Medulla oblongata (tissue), 1 donor: ENCODE results near the gene SYNPO2.
"Not testable (repeated sequence)": the region's sequence is repeated elsewhere in the genome, so short reads cannot be mapped to it uniquely, and the experiment has no call there.

ENCODE experiments used
- DNase-seq: peaks from one replicate; pipeline ENCODE4 v3.0.0-alpha.2; 2015; ENCODE audit errors: extremely low spot score

SYNPO2 gene

DNA sequence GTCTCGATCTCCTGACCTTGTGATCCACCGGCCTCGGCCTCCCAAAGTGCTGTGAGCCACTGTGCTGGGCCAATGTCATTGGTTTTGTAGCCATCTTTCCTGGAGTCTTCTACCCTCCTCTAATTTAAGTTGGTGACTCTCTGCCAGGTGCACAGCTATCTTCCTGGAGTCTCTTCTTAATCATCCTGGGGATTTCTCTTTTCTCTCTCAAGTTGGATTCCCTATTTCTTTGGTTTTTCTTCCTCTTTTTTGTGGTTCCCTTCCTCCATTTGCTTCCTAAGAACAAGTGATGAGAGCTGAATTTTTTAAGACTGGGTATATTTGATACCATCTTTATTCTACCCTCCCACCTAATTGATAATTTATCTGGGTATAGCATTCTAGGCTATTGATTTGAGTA is 113.8 kb downstream of the SYNPO2 start:
- no peak for DNase-seq

GRCh38 chr4:119003001-119003400 is 114.3 kb downstream of the SYNPO2 start:
- DNase-seq = not testable (repeated sequence)

- DNase-seq = no peak
Measured at GRCh38 chr4:119005928-119006460, 117.3 kb downstream of the SYNPO2 start.

- no peak for DNase-seq
Measured at GRCh38 chr4:119008761-119009160, 120.1 kb downstream of the SYNPO2 start.

DNA sequence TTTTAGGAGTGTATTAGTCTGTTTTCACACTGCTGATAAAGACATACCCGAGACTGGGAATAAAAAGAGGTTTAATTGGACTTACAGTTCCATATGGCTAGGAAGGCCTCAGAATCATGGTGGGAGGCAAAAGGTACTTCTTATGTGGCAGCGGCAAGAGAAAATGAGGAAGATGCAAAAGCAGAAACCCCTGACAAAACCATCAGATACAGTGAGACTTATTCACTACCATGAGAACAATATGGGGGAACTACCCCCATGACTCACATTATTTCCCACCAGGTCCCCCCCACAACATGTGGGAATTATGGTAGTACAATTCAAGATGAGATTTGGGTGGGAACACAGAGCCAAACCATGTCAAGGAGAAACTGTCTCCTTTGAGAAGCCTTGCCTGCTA is 121.6 kb downstream of the SYNPO2 start:
- not testable (repeated sequence) for DNase-seq

DNA sequence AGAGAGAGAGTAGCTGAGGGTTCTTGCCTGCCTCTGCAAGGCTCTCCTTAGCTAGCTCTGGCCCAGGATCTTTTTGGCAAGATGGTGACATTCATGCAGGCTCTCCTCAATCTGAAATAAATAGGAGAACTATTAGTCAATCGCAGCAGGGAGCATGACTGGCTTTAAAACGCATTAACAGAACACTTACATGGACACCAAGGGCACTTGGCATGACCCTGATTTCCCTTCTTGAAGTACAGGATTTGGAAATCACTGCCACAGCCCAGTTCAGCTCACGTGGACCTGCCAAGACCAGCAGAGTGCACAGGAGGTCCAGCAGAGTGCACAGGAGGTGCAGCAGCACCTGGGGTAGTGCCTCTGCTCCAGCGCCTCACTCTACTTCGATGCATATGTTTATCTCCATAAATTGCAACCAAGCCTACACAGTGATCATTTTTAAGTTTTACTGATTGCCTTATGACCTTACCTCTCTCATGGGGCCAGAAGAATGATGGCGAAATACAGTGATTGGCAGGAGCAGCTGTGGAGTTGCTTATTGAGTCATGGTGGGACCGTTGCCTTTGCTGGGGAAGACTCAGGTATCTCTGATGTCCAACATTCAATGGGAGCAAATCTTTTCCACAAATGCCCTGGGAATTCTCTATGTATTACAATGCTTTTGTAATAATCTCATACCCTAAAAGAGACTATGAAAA is 122.4 kb downstream of the SYNPO2 start:
- no peak for DNase-seq

DNA sequence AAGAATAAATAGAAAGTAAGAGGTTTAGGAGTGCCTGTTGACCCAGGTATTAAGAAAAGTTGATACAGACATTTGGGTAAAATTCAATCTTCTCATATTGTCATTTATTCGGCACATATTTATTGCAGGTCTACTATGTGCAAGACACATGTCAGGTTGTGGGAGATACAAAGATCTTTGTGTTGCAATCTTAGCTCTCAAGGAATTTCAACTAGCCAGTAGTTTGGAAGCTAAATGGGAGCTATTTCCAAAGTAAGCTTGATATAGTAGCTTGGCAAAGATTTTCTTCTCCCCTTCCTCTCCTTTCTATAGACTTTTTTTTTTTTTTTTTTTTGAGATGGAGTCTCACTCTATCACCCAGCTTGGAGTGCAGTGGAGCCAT is 122.9 kb downstream of the SYNPO2 start:
- DNase-seq = no peak

DNA sequence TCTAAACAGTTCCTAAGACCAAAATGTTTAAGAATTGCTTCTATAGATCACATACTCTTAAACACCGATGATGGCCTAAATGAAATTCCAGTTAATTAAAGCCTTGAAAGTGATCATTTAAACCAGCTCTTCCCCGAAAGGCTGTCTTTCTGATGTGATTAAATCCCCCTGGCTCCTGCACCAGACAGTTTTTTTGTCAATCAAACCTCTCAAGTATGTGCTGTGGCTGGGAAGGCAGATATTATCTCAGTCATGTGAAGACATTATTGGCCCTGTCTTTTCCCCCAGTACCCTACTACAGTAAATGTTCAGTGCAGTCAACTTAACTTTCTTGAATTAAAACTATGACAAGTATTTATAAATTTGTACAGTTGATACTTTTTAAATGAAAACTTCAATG is 126.0 kb downstream of the SYNPO2 start:
- no peak for DNase-seq

DNA sequence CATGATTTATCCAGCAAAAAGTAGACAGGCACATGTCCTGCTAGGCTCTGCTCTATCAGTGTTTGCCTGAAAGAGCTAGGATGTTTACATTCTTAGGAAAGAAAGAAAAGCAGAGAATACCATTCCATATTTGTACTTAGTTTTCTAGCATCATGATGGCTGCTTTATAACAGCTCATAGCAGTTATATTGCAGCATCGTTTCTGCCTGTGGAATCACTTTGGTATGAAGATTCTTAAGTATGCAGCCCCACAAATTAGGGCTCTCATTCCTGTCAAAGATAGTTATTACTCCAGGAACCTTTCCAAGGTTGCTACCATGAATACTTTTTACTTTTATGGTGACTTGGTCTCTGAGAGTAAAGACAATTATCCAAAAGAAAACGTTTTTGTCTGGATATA is 128.0 kb downstream of the SYNPO2 start:
- no peak for DNase-seq

GRCh38 chr4:119017636-119018035 is 129.0 kb downstream of the SYNPO2 start:
- no peak for DNase-seq

- no peak for DNase-seq
Measured at GRCh38 chr4:119020158-119020557, 131.5 kb downstream of the SYNPO2 start.

GRCh38 chr4:119022520-119022919 is 133.9 kb downstream of the SYNPO2 start:
- DNase-seq = not testable (repeated sequence)

- DNase-seq = no peak
Measured at GRCh38 chr4:119024102-119024501, 135.4 kb downstream of the SYNPO2 start.

- no peak for DNase-seq
Measured at GRCh38 chr4:119025420-119025819, 136.8 kb downstream of the SYNPO2 start.

DNA sequence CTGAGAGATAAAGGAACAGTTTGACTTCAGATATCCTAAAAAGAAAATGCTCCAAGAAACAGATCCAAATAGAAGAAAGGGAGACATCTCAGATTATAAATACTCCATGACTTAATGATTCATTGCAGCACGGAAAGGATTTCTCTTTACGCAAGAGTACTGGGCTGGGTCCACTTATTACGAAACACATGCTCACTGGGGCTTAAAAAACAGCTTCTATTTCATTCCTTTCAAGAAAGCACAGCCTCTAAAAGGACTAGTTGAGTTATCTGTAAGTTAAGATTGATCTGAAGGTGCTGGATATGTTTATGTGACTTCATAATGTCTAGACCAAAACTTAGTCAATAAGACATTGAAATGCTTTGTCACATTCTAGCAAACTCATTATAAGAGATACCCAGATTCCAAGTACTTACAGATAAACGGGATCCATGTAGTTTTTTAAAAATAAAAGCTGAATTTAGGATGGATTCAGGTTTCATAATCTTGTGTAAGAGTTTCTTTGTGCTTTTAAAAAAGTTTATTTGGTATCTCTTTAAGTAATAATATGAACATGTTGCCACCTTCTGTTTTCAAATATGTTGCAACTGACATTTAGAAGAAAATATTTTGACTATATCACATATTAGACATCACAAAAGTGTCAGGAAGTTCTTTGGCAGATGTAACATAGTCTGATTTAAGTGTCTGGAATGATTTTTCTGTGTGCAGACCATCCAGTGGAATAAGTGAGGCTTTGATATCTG is 137.4 kb downstream of the SYNPO2 start:
- no peak for DNase-seq

GRCh38 chr4:119026662-119027444 is 138.2 kb downstream of the SYNPO2 start:
- no peak for DNase-seq

GRCh38 chr4:119027811-119028210 is 139.2 kb downstream of the SYNPO2 start:
- DNase-seq = no peak

GRCh38 chr4:119028296-119028695 is 139.6 kb downstream of the SYNPO2 start:
- DNase-seq = no peak

- no peak for DNase-seq
Measured at GRCh38 chr4:119029847-119030535, 141.3 kb downstream of the SYNPO2 start.

DNA sequence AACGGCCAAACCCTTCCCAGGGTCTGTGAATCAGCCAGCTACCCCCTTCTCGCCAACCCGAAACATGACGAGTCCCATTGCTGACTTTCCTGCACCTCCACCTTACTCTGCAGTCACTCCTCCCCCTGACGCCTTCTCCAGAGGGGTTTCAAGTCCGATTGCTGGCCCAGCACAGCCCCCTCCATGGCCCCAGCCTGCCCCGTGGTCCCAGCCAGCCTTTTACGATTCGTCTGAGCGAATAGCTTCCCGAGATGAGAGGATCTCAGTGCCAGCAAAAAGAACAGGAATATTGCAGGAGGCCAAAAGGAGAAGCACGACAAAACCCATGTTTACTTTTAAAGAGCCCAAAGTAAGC is 141.9 kb downstream of the SYNPO2 start:
- DNase-seq = no peak

- DNase-seq = no peak
Measured at GRCh38 chr4:119031218-119031617, 142.6 kb downstream of the SYNPO2 start.
